IMR-90 (cell line): ENCODE results near the gene MRGPRE.

ENCODE experiments used
- BHLHE40 ChIP-seq: fragments of 150-350 bp; IDR thresholded peaks from 2 replicates; pipeline ENCODE4 v1.6.1; 2016; ENCODE audit warnings: mild to moderate bottlenecking, low read depth, low read length
- CEBPB ChIP-seq: IDR thresholded peaks from 2 replicates; pipeline ENCODE4 v1.6.1; 2012; ENCODE audit warnings: low read depth, low read length, improper control_type of control experiment
- FOS ChIP-seq: fragments of 150-350 bp; IDR thresholded peaks from 2 replicates; pipeline ENCODE4 v1.6.1; 2016; ENCODE audit warnings: low read depth, low read length
- MAZ ChIP-seq: IDR thresholded peaks from 2 replicates; pipeline ENCODE4 v1.6.1; 2012; ENCODE audit warnings: low read depth, mild to moderate bottlenecking, low read length, improper control_type of control experiment, moderate library complexity, borderline replicate concordance
- NFE2L2 ChIP-seq: fragments of 150-350 bp; IDR thresholded peaks from 2 replicates; pipeline ENCODE4 v1.6.1; 2016; ENCODE audit warnings: low read depth, mild to moderate bottlenecking, low read length
- TF ChIP-seq, protein P1 (sequence below): conservative IDR thresholded peaks from 2 replicates; pipeline ENCODE4 v1.5.1; 2012; ENCODE audit warnings: mild to moderate bottlenecking, low read depth, low read length, improper control_type of control experiment

DNA sequence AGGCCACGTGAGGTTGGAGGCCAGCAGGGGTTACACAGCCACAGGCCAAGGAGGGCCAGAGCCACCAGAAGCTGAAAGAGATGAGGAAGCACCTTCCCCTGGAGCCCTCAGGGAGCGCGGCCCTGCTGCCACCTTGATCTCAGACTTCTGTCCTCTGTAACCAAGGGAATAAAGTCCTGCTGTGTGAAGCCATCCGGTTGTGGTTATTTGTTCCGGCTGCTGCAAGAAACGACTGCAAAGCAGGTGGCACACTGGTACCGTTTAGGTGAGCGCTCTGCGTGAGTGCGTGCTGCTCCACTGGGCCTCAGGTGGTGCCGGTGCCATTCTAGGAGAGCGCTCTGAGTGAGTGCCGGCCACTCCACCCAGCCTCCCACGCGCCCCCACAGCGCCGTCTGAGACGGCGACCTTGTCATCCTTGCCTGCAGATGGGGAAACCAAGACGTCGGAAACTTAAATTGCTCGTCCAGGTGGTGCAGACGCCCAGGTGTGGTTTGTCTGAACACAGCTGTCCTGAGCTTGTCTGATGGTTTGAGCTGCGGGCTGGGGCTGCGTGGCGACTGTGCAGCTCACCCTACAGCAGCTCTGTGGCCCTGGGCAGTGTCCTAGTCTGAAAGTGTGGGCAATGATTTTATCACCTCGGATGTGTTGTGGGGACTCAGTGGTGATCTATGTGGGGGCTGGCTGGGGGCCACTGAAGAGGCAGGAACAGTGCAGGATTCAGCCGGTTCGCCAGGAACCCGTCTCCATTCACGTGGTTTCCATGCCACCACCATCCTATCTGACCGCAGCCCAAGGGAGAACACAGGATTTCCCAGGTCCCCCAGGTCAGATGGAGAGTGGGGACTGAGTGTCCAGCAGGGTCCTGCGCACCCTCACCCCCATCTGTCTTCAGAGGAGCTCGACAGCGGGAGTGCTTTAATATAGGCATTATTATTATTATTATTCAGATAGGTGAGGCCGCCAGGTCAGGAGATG is 9.0 kb downstream of the MRGPRE start:
- TF ChIP-seq, protein P1, sequence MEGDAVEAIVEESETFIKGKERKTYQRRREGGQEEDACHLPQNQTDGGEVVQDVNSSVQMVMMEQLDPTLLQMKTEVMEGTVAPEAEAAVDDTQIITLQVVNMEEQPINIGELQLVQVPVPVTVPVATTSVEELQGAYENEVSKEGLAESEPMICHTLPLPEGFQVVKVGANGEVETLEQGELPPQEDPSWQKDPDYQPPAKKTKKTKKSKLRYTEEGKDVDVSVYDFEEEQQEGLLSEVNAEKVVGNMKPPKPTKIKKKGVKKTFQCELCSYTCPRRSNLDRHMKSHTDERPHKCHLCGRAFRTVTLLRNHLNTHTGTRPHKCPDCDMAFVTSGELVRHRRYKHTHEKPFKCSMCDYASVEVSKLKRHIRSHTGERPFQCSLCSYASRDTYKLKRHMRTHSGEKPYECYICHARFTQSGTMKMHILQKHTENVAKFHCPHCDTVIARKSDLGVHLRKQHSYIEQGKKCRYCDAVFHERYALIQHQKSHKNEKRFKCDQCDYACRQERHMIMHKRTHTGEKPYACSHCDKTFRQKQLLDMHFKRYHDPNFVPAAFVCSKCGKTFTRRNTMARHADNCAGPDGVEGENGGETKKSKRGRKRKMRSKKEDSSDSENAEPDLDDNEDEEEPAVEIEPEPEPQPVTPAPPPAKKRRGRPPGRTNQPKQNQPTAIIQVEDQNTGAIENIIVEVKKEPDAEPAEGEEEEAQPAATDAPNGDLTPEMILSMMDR, result no peak
- no peak for TF ChIP-seq BHLHE40
- no peak for TF ChIP-seq FOS
- TF ChIP-seq MAZ, result no peak
- no peak for TF ChIP-seq NFE2L2
- TF ChIP-seq CEBPB, result no peak
